Mesendoderm (in vitro differentiated cells): ENCODE measurements around the gene MRPS10.

Source experiments
- DNase-seq: peaks from one replicate; pipeline ENCODE4 v3.0.0; 2013
- H2AK5ac ChIP-seq: 2 replicates; pipeline ENCODE4 v1.6.1; 2013; ENCODE audit warnings: low read length, inconsistent platforms
- H2BK120ac ChIP-seq: 2 replicates; pipeline ENCODE4 v1.6.1; 2013; ENCODE audit warnings: low read depth, mild to moderate bottlenecking, low read length, moderate library complexity, mixed read lengths
- H2BK15ac ChIP-seq: replicated peaks from 2 replicates; pipeline ENCODE4 v1.6.1; 2013; ENCODE audit warnings: low read depth, mild to moderate bottlenecking, moderate library complexity
- H2BK5ac ChIP-seq: 2 replicates; pipeline ENCODE4 v1.6.1; 2013; ENCODE audit warnings: low read length, inconsistent platforms
- H3K18ac ChIP-seq: 2 replicates; pipeline ENCODE4 v1.6.1; 2013; ENCODE audit warnings: mild to moderate bottlenecking, low read length, mixed read lengths
- H3K23ac ChIP-seq: one replicate; pipeline ENCODE4 v1.6.1; 2013; ENCODE audit warnings: low read length
- H3K27ac ChIP-seq: 2 replicates; pipeline ENCODE4 v1.5.1; 2013; ENCODE audit warnings: low read depth, mild to moderate bottlenecking, inconsistent platforms, low read length, moderate library complexity
- H3K27me3 ChIP-seq: 2 replicates; pipeline ENCODE4 v1.6.1; 2013; ENCODE audit warnings: low read length, control low read depth, mild to moderate bottlenecking, inconsistent platforms; ENCODE audit not compliant: insufficient read depth, poor library complexity
- H3K36me3 ChIP-seq: 2 replicates; pipeline ENCODE4 v1.6.1; 2013; ENCODE audit warnings: low read length, inconsistent platforms; ENCODE audit not compliant: control insufficient read depth, insufficient read depth
- H3K4ac ChIP-seq: one replicate; pipeline ENCODE4 v1.6.1; 2013; ENCODE audit warnings: low read depth, mild to moderate bottlenecking, low read length, moderate library complexity
- H3K4me1 ChIP-seq: 2 replicates; pipeline ENCODE4 v1.6.1; 2013; ENCODE audit warnings: low read depth, low read length, inconsistent platforms; ENCODE audit not compliant: control insufficient read depth
- H3K4me2 ChIP-seq: 2 replicates; pipeline ENCODE4 v1.6.1; 2013; ENCODE audit warnings: low read length
- H3K4me3 ChIP-seq: 2 replicates; pipeline ENCODE4 v1.5.1; 2013; ENCODE audit warnings: mild to moderate bottlenecking, low read length
- H3K56ac ChIP-seq: one replicate; pipeline ENCODE4 v1.6.1; 2013; ENCODE audit warnings: low read length
- H3K79me1 ChIP-seq: 2 replicates; pipeline ENCODE4 v1.6.1; 2013; ENCODE audit warnings: low read length, inconsistent platforms
- H3K79me2 ChIP-seq: 2 replicates; pipeline ENCODE4 v1.6.1; 2013; ENCODE audit warnings: mild to moderate bottlenecking, low read length; ENCODE audit not compliant: control insufficient read depth, insufficient read depth
- H3K9ac ChIP-seq: 2 replicates; pipeline ENCODE4 v1.6.1; 2013; ENCODE audit warnings: low read length, inconsistent platforms
- H4K5ac ChIP-seq: one replicate; pipeline ENCODE4 v1.6.1; 2013; ENCODE audit warnings: low read length
- H4K8ac ChIP-seq: one replicate; pipeline ENCODE4 v1.6.1; 2013; ENCODE audit warnings: low read depth, mild to moderate bottlenecking, control low read depth, low read length, moderate library complexity
- WGBS: extraction: QIAGEN DNeasy Blood & Tissue Kit; methylation state at CpG from one replicate; pipeline ENCODE4 v1.1.7; 2013; ENCODE audit warnings: low lambda C conversion rate, missing lambda C conversion rate; ENCODE audit not compliant: insufficient coverage; ENCODE audit errors: extremely low coverage; 5-methylcytosine and 5-hydroxymethylcytosine counted together

The MRPS10 gene

DNA sequence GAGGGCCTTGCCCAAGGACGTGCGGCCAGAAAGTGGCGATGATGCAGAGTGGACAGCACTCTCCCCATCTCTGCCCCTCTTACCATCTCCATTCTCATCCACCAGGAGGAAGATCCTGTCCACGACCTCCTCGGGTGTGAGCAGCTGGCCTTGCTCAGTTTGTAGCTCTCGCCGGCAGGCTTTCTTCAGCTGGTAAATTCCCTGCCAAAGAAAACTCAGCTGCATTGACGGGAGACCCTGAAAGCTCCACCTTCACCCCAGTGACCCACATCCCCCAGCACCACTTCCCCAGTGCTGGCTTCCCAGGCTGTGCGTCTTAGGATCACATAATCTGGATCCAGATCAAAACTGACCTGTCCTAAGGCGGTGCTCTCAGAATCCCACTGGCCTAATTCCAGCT is 32.1 kb downstream of the MRPS10 start:
- H2BK15ac ChIP-seq = no peak overlapping the region
- H4K8ac ChIP-seq = no peak overlapping the region

DNA sequence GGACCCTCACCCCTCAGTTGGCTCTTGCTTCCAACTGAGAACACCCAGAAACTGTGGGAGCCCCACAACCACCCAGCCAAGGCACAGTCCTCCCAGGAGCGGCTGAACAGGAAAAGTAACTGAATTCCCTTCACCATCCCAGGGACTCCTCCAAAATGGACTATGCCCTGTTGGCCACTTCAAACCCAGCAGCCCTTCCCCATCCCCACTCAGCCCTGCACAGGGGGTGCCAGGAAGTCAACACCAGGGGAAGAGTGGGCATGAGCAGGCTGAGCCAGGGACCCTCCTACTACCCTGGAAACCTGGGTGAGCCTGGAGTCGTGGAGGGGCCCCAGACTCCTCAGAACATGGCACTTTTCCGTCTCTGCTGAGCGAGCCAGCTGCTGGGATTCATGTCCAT is 33.2 kb downstream of the MRPS10 start:
- H2BK15ac ChIP-seq = no peak overlapping the region
- no peak overlapping the region for H3K9ac ChIP-seq
- no peak overlapping the region for H3K27ac ChIP-seq
- H3K27me3 ChIP-seq = no peaks in the 10 kb centered on the region
- no peaks in the 10 kb centered on the region for H3K4me1 ChIP-seq
- H3K4me2 ChIP-seq = no peak overlapping the region
- no peak overlapping the region for H3K4me3 ChIP-seq
- no peak overlapping the region for H3K18ac ChIP-seq
- H3K23ac ChIP-seq = no peak overlapping the region
- no peak overlapping the region for H4K8ac ChIP-seq
- no peak overlapping the region for H3K4ac ChIP-seq
- H2AK5ac ChIP-seq = no peak overlapping the region
- no peaks in the 10 kb centered on the region for H3K36me3 ChIP-seq
- H2BK120ac ChIP-seq = no peak overlapping the region
- H3K79me1 ChIP-seq = no peaks in the 10 kb centered on the region
- no peak overlapping the region for H2BK5ac ChIP-seq
- WGBS = no CpG with 5 or more reads among the region's 4 CpGs
- H3K79me2 ChIP-seq = no peaks in the 10 kb centered on the region
- no peak overlapping the region for H4K5ac ChIP-seq
- H3K56ac ChIP-seq = no peak overlapping the region
- DNase-seq = no peak

More for the DNA sequence above, 32.1 kb downstream of the MRPS10 start:
- Histone ChIP-seq H3K4me3 (no peak overlapping the region), H4K5ac (no peak overlapping the region), H3K79me1 (no peaks in the 10 kb centered on the region), H3K9ac (no peak overlapping the region), H3K4me1 (no peaks in the 10 kb centered on the region), H3K4me2 (no peak overlapping the region), H3K27me3 (no peaks in the 10 kb centered on the region), H3K27ac (no peak overlapping the region), H3K36me3 (no peaks in the 10 kb centered on the region), H3K23ac (no peak overlapping the region), H3K56ac (no peak overlapping the region), H3K79me2 (no peaks in the 10 kb centered on the region), H3K18ac (no peak overlapping the region), H2BK5ac (no peak overlapping the region), H2AK5ac (no peak overlapping the region), H3K4ac (no peak overlapping the region), H2BK120ac (no peak overlapping the region)
- no peak for DNase-seq
- WGBS = no CpG with 5 or more reads among the region's 10 CpGs

- Histone ChIP-seq H4K8ac (no peak overlapping the region), H3K4ac (no peak overlapping the region), H2BK120ac (no peak overlapping the region), H2AK5ac (no peak overlapping the region), H3K9ac (no peak overlapping the region), H3K23ac (no peak overlapping the region), H3K4me3 (no peak overlapping the region), H3K56ac (no peak overlapping the region), H3K4me1 (peaks cover 2% of the 10 kb centered on the region), H4K5ac (no peak overlapping the region), H3K18ac (no peak overlapping the region), H3K79me2 (no peaks in the 10 kb centered on the region), H2BK15ac (no peak overlapping the region), H3K4me2 (no peak overlapping the region), H3K36me3 (no peaks in the 10 kb centered on the region), H3K27me3 (no peaks in the 10 kb centered on the region), H2BK5ac (no peak overlapping the region), H3K79me1 (no peaks in the 10 kb centered on the region), H3K27ac (no peak overlapping the region)
- no CpG with 5 or more reads among the region's 5 CpGs for WGBS
- no peak for DNase-seq
Measured at GRCh38 chr6:42182101-42182500, 35.6 kb downstream of the MRPS10 start.

- no peak overlapping the region for H2AK5ac ChIP-seq
- DNase-seq = no peak
- H3K18ac ChIP-seq = no peak overlapping the region
- no peak overlapping the region for H3K4ac ChIP-seq
- no peak overlapping the region for H3K23ac ChIP-seq
- no peak overlapping the region for H4K5ac ChIP-seq
- no peak overlapping the region for H4K8ac ChIP-seq
- no peak overlapping the region for H2BK120ac ChIP-seq
- no peaks in the 10 kb centered on the region for H3K79me2 ChIP-seq
- peaks cover 2% of the 10 kb centered on the region for H3K4me1 ChIP-seq
- no peak overlapping the region for H2BK15ac ChIP-seq
- H3K79me1 ChIP-seq = no peaks in the 10 kb centered on the region
- no peak overlapping the region for H3K56ac ChIP-seq
- H3K4me2 ChIP-seq = no peak overlapping the region
- WGBS = no CpG with 5 or more reads among the region's 3 CpGs
- no peaks in the 10 kb centered on the region for H3K36me3 ChIP-seq
- no peaks in the 10 kb centered on the region for H3K27me3 ChIP-seq
- no peak overlapping the region for H3K4me3 ChIP-seq
- H3K9ac ChIP-seq = no peak overlapping the region
- H2BK5ac ChIP-seq = no peak overlapping the region
- H3K27ac ChIP-seq = no peak overlapping the region
Measured at GRCh38 chr6:42179945-42180313, 37.7 kb downstream of the MRPS10 start.

DNA sequence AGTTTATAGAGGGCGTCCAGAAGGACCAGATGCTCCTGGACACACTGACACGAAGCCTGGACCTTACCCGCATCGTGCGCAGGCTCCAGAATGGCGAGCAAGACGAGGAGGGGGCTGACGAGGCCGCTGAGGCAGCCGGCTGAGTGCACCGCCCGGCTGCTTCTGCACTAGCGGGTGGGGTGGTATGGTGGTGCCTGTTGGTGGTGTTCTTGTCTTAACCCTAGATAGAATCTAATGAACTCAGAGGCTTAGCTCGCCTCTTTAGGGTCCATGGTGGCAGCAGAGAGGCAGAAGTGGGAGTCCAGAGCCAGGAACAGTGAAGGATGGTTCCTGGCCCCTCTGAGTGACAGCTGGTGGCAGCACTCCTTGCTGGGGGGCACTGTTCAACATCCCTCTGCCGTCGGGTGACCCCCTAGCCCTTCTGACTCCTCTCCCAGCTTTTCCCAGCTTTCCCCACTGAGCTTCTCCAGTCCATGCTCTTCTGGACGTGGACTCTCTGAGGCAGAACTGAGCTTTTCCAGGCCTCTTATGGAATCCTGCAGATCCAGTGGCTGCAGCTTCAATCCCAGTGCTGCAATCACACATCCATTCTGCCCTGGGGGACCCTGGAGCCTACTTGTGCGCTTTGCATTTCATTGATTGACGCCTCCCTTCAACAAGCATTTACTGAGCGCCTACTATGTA is 38.3 kb downstream of the MRPS10 start:
- Histone ChIP-seq H3K56ac (no peak overlapping the region), H3K36me3 (no peaks in the 10 kb centered on the region)

More for the DNA sequence above, 38.3 kb downstream of the MRPS10 start:
- Histone ChIP-seq H4K8ac (no peak overlapping the region), H3K4me2 (no peak overlapping the region), H2BK15ac (no peak overlapping the region), H3K27ac (no peak overlapping the region), H2BK5ac (no peak overlapping the region), H3K9ac (no peak overlapping the region), H3K4me3 (no peak overlapping the region), H3K23ac (no peak overlapping the region), H3K79me1 (no peaks in the 10 kb centered on the region), H3K4ac (no peak overlapping the region), H3K4me1 (peaks cover 2% of the 10 kb centered on the region), H3K18ac (no peak overlapping the region), H4K5ac (no peak overlapping the region), H2BK120ac (no peak overlapping the region), H3K27me3 (no peaks in the 10 kb centered on the region), H3K79me2 (no peaks in the 10 kb centered on the region), H2AK5ac (no peak overlapping the region)
- WGBS = no CpG with 5 or more reads among the region's 20 CpGs
- DNase-seq = no peak
